ENCODE results near the gene RPS21. TPM values are rescaled to one million over a fixed set of nuclear protein-coding genes. Genes with fewer than 3 reads are reported as not detected.

The RPS21 gene
- total RNA-seq, 4 donors from 2014 or later, result 585 to 2,728 (median 1,375) TPM

- Histone ChIP-seq H3K4me3 (no peak overlapping the region), H3K4me1 (peaks cover 4 to 7% (median 5%) of the 10 kb centered on the region in 4 donors), H3K27ac (no peak overlapping the region), H3K36me3 (peaks cover 0 to 3% (median 0%) of the 10 kb centered on the region in 4 donors), H3K9me3 (no peaks in the 10 kb centered on the region), H3K27me3 (no peaks in the 10 kb centered on the region)
- no peak for DNase-seq
- 86% methylated on average over 17 of the region's 21 CpGs; no CpG with 5 or more reads in 1 of the 2 donors for WGBS, 2 donors (ENCODE audit: low coverage in 1 of 2)
- intact Hi-C loops (cut with DNase I; ENCODE audit: low total_unique reads), result no loop called here
- TF ChIP-seq POLR2A (IDR thresholded peaks at IDR 0.05) (no peak), CTCF (IDR thresholded peaks at IDR 0.05) (no peak)
- in situ Hi-C loops (cut with MboI; ENCODE audit: low pct_ligation_motif_present in 1 of 4, low pct_unique_long_range_greater_than_20kb in 1 of 4, low sequenced_read_pairs in 3 of 4), result no loop called here
Measured at GRCh38 chr20:62392621-62393334, 5.9 kb downstream of the RPS21 start.

- Histone ChIP-seq H3K9me3 (no peaks in the 10 kb centered on the region), H3K27ac (no peak overlapping the region), H3K4me3 (no peak overlapping the region), H3K36me3 (peaks cover 0 to 3% (median 0%) of the 10 kb centered on the region in 4 donors), H3K27me3 (no peaks in the 10 kb centered on the region), H3K4me1 (peaks cover 0 to 2% (median under 1%) of the 10 kb centered on the region in 4 donors)
- intact Hi-C loops (cut with DNase I; ENCODE audit: low total_unique reads) (no loop called here), in situ Hi-C loops (cut with MboI; ENCODE audit: low pct_ligation_motif_present in 1 of 4, low pct_unique_long_range_greater_than_20kb in 1 of 4, low sequenced_read_pairs in 3 of 4) (no loop called here)
- DNase-seq, result no peak
- WGBS, 2 donors (ENCODE audit: low coverage in 1 of 2), result 81% methylated on average over 11 of the region's 12 CpGs; no CpG with 5 or more reads in 1 of the 2 donors
- no peak for TF ChIP-seq CTCF (IDR thresholded peaks at IDR 0.05)
- no peak for TF ChIP-seq POLR2AphosphoS5 (IDR thresholded peaks at IDR 0.05)
- no peak for TF ChIP-seq POLR2A (IDR thresholded peaks at IDR 0.05)
- TF ChIP-seq EP300 (IDR thresholded peaks at IDR 0.05; ENCODE audit: low read depth), result no peak
Measured at GRCh38 chr20:62393335-62393665, 6.4 kb downstream of the RPS21 start.

GRCh38 chr20:62393830-62394229 is 6.9 kb downstream of the RPS21 start:
- Histone ChIP-seq H3K4me3 (no peak overlapping the region), H3K36me3 (no peaks in the 10 kb centered on the region), H3K27ac (no peak overlapping the region), H3K9me3 (no peaks in the 10 kb centered on the region), H3K27me3 (no peaks in the 10 kb centered on the region), H3K4me1 (no peaks in the 10 kb centered on the region)
- no peak for DNase-seq
- 87% methylated on average over 19 of the region's 24 CpGs; no CpG with 5 or more reads in 1 of the 2 donors for WGBS, 2 donors (ENCODE audit: low coverage in 1 of 2)
- no peak for TF ChIP-seq EP300 (IDR thresholded peaks at IDR 0.05; ENCODE audit: low read depth)
- in situ Hi-C loops (cut with MboI; ENCODE audit: low pct_ligation_motif_present in 1 of 4, low pct_unique_long_range_greater_than_20kb in 1 of 4, low sequenced_read_pairs in 3 of 4) (no loop called here), intact Hi-C loops (cut with DNase I; ENCODE audit: low total_unique reads) (no loop called here)

GRCh38 chr20:62394248-62395245 is 7.6 kb downstream of the RPS21 start:
- 90% methylated on average over 40 of the region's 44 CpGs; no CpG with 5 or more reads in 1 of the 2 donors for WGBS, 2 donors (ENCODE audit: low coverage in 1 of 2)
- H3K27ac ChIP-seq, result no peak overlapping the region
- intact Hi-C loops (cut with DNase I; ENCODE audit: low total_unique reads) (no loop called here), in situ Hi-C loops (cut with MboI; ENCODE audit: low pct_ligation_motif_present in 1 of 4, low pct_unique_long_range_greater_than_20kb in 1 of 4, low sequenced_read_pairs in 3 of 4) (no loop called here)
- H3K9me3 ChIP-seq, result no peaks in the 10 kb centered on the region
- no peaks in the 10 kb centered on the region for H3K27me3 ChIP-seq
- no peak overlapping the region for H3K4me3 ChIP-seq
- TF ChIP-seq POLR2AphosphoS5 (IDR thresholded peaks at IDR 0.05) (no peak), EP300 (IDR thresholded peaks at IDR 0.05; ENCODE audit: low read depth) (no peak), POLR2A (IDR thresholded peaks at IDR 0.05) (no peak), CTCF (IDR thresholded peaks at IDR 0.05) (no peak)
- H3K4me1 ChIP-seq, result no peaks in the 10 kb centered on the region
- no peak for DNase-seq
- no peaks in the 10 kb centered on the region for H3K36me3 ChIP-seq

All from transverse colon (tissue), 4 donors.